MCF 10A (cell line): ENCODE results near the gene CFAP61. TPM values are rescaled to one million over a fixed set of nuclear protein-coding genes. Genes with fewer than 3 reads are reported as not detected.

Experiments used
- BruUV-seq: library from RNA; stranded (reverse); fragments of 400-500 nt; replicated peaks from 2 replicates; lab custom pipeline; 2021; lab: Mats Ljungman, UMichigan
- CTCF ChIA-PET: fragments of 300-600 bp; sonication (Branson Sonifier 250); formaldehyde crosslinking; extraction: SDS; loops from one replicate; lab custom pipeline; 2021; ENCODE audit warnings: antibody characterized with exemption, inconsistent platforms; lab: Yijun Ruan, JAX
- POLR2A ChIA-PET: fragments of 300-600, 350-650 bp; sonication (Branson Sonifier 250); formaldehyde crosslinking; extraction: SDS; loops from one replicate; lab custom pipeline; 2020; ENCODE audit warnings: antibody characterized with exemption, inconsistent platforms; lab: Yijun Ruan, JAX
- DNase-seq: peaks from one replicate; pipeline ENCODE4 v3.0.0-alpha.2; 2018; ENCODE audit not compliant: unreplicated experiment
- H3K27ac Mint-ChIP-seq: one replicate; pipeline ENCODE4 v1.8.0; 2022; ENCODE audit warnings: mild to moderate bottlenecking, low read depth, mixed read lengths; ENCODE audit not compliant: unreplicated experiment
- H3K27me3 Mint-ChIP-seq: one replicate; pipeline ENCODE4 v1.8.0; 2022; ENCODE audit warnings: mixed read lengths; ENCODE audit not compliant: insufficient read depth, unreplicated experiment
- H3K36me3 Mint-ChIP-seq: one replicate; pipeline ENCODE4 v1.8.0; 2022; ENCODE audit warnings: mild to moderate bottlenecking, moderate library complexity, mixed read lengths; ENCODE audit not compliant: insufficient read depth, unreplicated experiment
- H3K4me1 Mint-ChIP-seq: one replicate; pipeline ENCODE4 v1.8.0; 2022; ENCODE audit warnings: mixed read lengths; ENCODE audit not compliant: insufficient read depth, unreplicated experiment
- H3K4me3 Mint-ChIP-seq: one replicate; pipeline ENCODE4 v1.8.0; 2022; ENCODE audit warnings: mild to moderate bottlenecking, moderate library complexity, mixed read lengths; ENCODE audit not compliant: unreplicated experiment
- H3K9me3 Mint-ChIP-seq: one replicate; pipeline ENCODE4 v1.8.0; 2022; ENCODE audit warnings: mixed read lengths; ENCODE audit not compliant: unreplicated experiment
- CTCF ChIP-seq: fragments of 200-600 bp; IDR thresholded peaks from one replicate; pipeline ENCODE4 v1.8.0; 2022; ENCODE audit warnings: antibody characterized with exemption, mild to moderate bottlenecking; ENCODE audit not compliant: unreplicated experiment
- intact Hi-C: fragments of 100-400 bp; cut with micrococcal nuclease; formaldehyde crosslinking; loops from 2 replicates; pipeline ENCODE4 v1.14.1; 2022
- total RNA-seq: library from RNA; stranded (reverse); gene quantifications from 2 replicates; pipeline ENCODE4 v1.2.3, GENCODE V29; 2022

The CFAP61 gene
- total RNA-seq, 1 experiment from 2014 or later: 1.5 TPM

GRCh38 chr20:20331817-20332216 is 279.5 kb downstream of the CFAP61 start:
- ChIA-PET CTCF (interaction anchor here (0.6 kb wide), 1 partner anchor 9 kb away, joined by 3 read pairs; no protein-coding TSS in a partner anchor), POLR2A (interaction anchor here (1.4 kb wide), 1 partner anchor 7 kb away, joined by 3 read pairs; no protein-coding TSS in a partner anchor)
- Mint-ChIP-seq H3K9me3 (peaks cover 3% of the 10 kb centered on the region), H3K36me3 (peaks cover 6% of the 10 kb centered on the region), H3K27ac (no peak overlapping the region), H3K4me1 (peaks cover 6% of the 10 kb centered on the region), H3K4me3 (no peak overlapping the region), H3K27me3 (no peaks in the 10 kb centered on the region)
- intact Hi-C loops: no loop called here
- no peak for DNase-seq
- TF ChIP-seq CTCF: no peak
- no TSS peak for BruUV-seq

DNA sequence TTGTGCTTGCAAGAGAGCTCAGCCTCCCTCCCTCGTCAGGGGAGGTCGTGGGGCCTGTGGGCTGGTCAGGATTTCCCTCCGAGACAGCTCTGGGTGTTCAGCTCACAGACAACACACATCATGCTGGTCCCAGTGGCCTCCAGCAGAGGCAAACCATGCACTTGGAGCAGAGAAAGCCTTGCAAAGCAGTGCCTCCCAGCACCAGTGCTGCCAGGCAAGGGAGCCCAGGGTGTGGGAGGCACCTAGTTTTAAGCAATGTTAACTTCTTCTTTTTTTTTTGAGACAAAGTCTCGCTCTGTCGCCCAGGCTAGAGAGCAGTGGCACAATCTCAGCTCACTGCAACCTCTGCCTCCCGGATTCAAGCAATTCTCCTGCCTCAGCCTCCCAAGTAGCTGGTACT is 281.5 kb downstream of the CFAP61 start:
- no peak for DNase-seq
- H3K36me3 Mint-ChIP-seq: peaks cover 6% of the 10 kb centered on the region
- ChIA-PET POLR2A (no interaction called here), CTCF (interaction anchor here (0.5 to 1.1 kb wide), 5 partner anchors 9 to 1368 kb away, joined by 3 to 6 read pairs (median 3); no protein-coding TSS in a partner anchor)
- H3K27ac Mint-ChIP-seq: no peak overlapping the region
- intact Hi-C loops: no loop called here
- H3K4me3 Mint-ChIP-seq: no peak overlapping the region
- no peak for TF ChIP-seq CTCF
- no peaks in the 10 kb centered on the region for H3K4me1 Mint-ChIP-seq
- no TSS peak for BruUV-seq
- H3K9me3 Mint-ChIP-seq: peaks cover 11% of the 10 kb centered on the region
- no peaks in the 10 kb centered on the region for H3K27me3 Mint-ChIP-seq

- peaks cover 6% of the 10 kb centered on the region for H3K36me3 Mint-ChIP-seq
- TF ChIP-seq CTCF: no peak
- POLR2A ChIA-PET: no interaction called here
These were observed 282.2 kb downstream of the CFAP61 start for GRCh38 chr20:20334489-20334888.

DNA sequence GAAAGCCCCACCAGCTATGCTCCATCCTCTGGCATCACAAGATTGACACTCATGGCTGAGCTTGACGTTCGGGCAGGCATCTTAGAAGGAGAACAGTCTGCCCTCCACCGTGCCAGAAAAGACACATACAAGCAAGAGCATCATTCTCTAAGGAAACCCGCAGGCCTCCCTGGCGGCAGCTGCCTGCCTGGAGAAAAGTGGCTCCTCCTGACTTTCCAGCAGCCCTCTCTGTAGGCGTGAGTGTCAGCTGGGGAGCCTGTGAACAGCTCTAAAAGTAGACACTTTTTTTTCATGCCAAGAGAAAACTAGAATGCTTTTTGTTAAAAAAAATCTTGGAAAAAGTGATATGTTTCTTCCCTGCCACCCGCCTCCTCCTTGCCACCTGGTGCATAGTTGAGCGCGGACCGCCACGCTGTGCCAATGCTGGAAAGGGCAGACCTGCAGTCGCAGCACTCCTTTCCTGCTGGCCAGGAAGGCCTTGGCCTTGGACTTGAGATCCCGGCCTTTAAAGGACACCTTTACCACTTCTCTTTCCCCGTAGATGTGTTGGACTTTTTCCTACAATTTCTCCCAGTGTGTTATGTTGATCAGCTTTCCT is 285.9 kb downstream of the CFAP61 start:
- Mint-ChIP-seq H3K27ac (no peak overlapping the region), H3K4me1 (no peaks in the 10 kb centered on the region), H3K9me3 (peaks cover 11% of the 10 kb centered on the region), H3K36me3 (no peaks in the 10 kb centered on the region), H3K27me3 (peaks cover 15% of the 10 kb centered on the region), H3K4me3 (no peak overlapping the region)
- TF ChIP-seq CTCF: no peak
- no TSS peak for BruUV-seq
- POLR2A ChIA-PET: no interaction called here
- no peak for DNase-seq
- CTCF ChIA-PET: interaction anchor here (0.6 to 0.7 kb wide), 3 partner anchors 16 to 114 kb away, joined by 3 read pairs; no protein-coding TSS in a partner anchor
- intact Hi-C loops: no loop called here

More at GRCh38 chr20:20334489-20334888, 282.2 kb downstream of the CFAP61 start:
- no peak for DNase-seq
- H3K4me1 Mint-ChIP-seq: no peaks in the 10 kb centered on the region
- BruUV-seq: no TSS peak
- H3K9me3 Mint-ChIP-seq: peaks cover 11% of the 10 kb centered on the region
- intact Hi-C loops: no loop called here
- no peaks in the 10 kb centered on the region for H3K27me3 Mint-ChIP-seq
- CTCF ChIA-PET: interaction anchor here (0.6 to 1.8 kb wide), 2 partner anchors 25 to 1368 kb away, joined by 3 to 5 read pairs; no protein-coding TSS in a partner anchor
- H3K27ac Mint-ChIP-seq: no peak overlapping the region
- no peak overlapping the region for H3K4me3 Mint-ChIP-seq
